GM13976 (cell line): ENCODE measurements around the gene KIAA1958.

Source experiments
- DNase-seq: peaks from one replicate; pipeline ENCODE4 v3.0.0; 2012; ENCODE audit warnings: low spot score
- in situ Hi-C: fragments of 300-500 bp; cut with MboI; formaldehyde crosslinking; loops from one replicate; pipeline ENCODE4 v1.12.0; 2022; ENCODE audit warnings: low sequenced_read_pairs, mixed read lengths, inconsistent platforms; ENCODE audit not compliant: unreplicated experiment
- TF ChIP-seq, protein P1 (sequence below): IDR thresholded peaks from 2 replicates; pipeline ENCODE4 v1.5.1; 2012; ENCODE audit warnings: borderline replicate concordance, mild to moderate bottlenecking; ENCODE audit not compliant: insufficient read depth; ENCODE audit errors: extremely low read depth, missing control alignments, control extremely low read depth

The KIAA1958 gene

DNA sequence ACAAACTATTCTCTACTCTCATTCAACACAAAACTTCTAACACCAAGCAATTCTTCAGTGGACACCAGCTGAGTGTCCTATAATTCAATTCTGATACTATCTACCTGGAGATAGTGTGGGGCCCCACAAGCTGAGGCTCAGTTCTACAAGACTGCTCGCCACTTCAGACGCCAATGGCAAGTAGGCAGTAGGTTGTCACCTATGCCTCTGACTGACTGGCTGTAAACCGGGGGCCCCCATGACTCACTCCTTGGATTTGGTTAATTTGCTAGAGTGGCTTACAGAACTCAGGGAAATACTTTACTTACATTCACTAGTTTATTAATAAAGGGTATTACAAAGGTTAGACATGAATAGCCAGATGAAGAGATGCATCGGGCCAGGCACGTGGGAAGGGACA, 209.8 kb downstream of the KIAA1958 start:
- TF ChIP-seq, protein P1, sequence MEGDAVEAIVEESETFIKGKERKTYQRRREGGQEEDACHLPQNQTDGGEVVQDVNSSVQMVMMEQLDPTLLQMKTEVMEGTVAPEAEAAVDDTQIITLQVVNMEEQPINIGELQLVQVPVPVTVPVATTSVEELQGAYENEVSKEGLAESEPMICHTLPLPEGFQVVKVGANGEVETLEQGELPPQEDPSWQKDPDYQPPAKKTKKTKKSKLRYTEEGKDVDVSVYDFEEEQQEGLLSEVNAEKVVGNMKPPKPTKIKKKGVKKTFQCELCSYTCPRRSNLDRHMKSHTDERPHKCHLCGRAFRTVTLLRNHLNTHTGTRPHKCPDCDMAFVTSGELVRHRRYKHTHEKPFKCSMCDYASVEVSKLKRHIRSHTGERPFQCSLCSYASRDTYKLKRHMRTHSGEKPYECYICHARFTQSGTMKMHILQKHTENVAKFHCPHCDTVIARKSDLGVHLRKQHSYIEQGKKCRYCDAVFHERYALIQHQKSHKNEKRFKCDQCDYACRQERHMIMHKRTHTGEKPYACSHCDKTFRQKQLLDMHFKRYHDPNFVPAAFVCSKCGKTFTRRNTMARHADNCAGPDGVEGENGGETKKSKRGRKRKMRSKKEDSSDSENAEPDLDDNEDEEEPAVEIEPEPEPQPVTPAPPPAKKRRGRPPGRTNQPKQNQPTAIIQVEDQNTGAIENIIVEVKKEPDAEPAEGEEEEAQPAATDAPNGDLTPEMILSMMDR, result no peak
- in situ Hi-C loops, result no loop called here
- no peak for DNase-seq

GRCh38 chr9:112699230-112699629, 212.6 kb downstream of the KIAA1958 start:
- peak; percentile 32 for DNase-seq
- TF ChIP-seq, protein P1, result no peak
- in situ Hi-C loops, result no loop called here

DNA sequence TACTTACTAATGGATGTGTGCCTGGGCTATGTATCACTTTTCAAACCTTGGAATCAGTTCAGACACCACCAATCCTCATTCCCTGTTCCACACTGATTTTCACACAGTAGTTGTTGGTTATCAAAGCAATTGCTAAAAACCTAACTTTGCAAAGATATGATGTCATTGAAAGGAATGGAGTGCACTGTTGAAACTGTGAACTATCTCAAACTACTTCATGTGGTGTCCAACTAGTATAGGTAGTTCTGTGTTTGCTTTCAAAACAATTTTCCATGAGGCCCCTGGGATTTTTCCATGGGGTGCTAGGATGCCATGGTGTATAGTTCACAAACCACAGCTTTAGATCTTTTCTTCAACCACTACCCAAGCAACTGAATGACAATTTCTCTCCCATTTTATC, 213.5 kb downstream of the KIAA1958 start:
- DNase-seq, result no peak
- TF ChIP-seq, protein P1, result no peak
- in situ Hi-C loops, result loop anchor here (25.0 kb wide), 1 partner anchor 613 kb away; no protein-coding TSS in a partner anchor

- in situ Hi-C loops, result loop anchor here (25.0 kb wide), 1 partner anchor 616 kb away; no protein-coding TSS in a partner anchor
- TF ChIP-seq, protein P1, result no peak
- DNase-seq, result no peak
These were observed 216.7 kb downstream of the KIAA1958 start for GRCh38 chr9:112703304-112703703.

- TF ChIP-seq, protein P1, result no peak
- in situ Hi-C loops, result loop anchor here (25.0 kb wide), 1 partner anchor 619 kb away; no protein-coding TSS in a partner anchor
- no peak for DNase-seq
These were observed 219.3 kb downstream of the KIAA1958 start for GRCh38 chr9:112705768-112706427.

DNA sequence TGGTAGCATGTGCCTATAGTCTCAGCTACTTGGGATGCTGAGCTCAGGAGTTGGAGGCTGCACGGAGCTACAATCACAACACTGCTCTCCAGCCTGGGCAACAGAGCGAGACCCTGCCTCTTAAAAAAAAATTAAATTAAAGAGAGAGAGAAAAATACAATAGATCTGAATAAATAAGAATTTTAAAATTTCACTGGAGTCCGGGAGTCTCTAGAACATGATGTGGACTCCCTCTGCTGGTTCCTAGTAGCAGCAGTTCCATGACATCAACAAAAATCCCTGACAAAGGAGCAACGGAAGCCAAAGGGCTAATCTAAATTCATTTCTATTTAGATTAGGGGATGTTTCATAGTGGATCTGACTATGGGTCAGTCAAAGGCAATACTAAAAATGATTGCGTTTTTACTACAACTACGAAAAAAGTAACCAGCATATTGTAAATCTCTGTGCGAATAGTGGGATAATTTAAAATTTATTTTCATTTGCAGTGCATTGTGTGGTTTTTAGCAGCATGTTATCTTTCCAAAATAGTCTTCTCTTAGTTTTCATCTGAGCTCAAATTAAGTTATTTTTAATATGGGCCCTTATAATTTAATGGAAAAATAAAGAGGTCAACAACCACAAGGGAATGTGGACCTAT, 224.5 kb downstream of the KIAA1958 start:
- TF ChIP-seq, protein P1, result peak; percentile 14
- in situ Hi-C loops, result loop anchor here (25.0 kb wide), 1 partner anchor 624 kb away; no protein-coding TSS in a partner anchor
- no peak for DNase-seq
